ENCODE measurements around the gene PRCC.

The PRCC gene

GRCh38 chr1:156847591-156848460 is 80.5 kb downstream of the PRCC start:
- TF ChIP-seq CTCF (IDR thresholded peaks at IDR 0.05; ENCODE audit: low read depth, low read length, missing control alignments), result no peak
- peaks cover 50% of the 10 kb centered on the region for H3K27me3 ChIP-seq (replicated peaks)
- no peak overlapping the region for H3K4me3 ChIP-seq (ENCODE audit: low read depth, low read length)
- no peak for DNase-seq
- H3K36me3 ChIP-seq (replicated peaks), result no peaks in the 10 kb centered on the region
- in situ Hi-C loops (cut with HindIII; ENCODE audit: low pct_ligation_motif_present, low sequenced_read_pairs), result no loop called here
- H3K27ac ChIP-seq, result no peak overlapping the region

GRCh38 chr1:156848461-156849150 is 81.3 kb downstream of the PRCC start:
- DNase-seq, result no peak
- no peak for TF ChIP-seq CTCF (IDR thresholded peaks at IDR 0.05; ENCODE audit: low read depth, low read length, missing control alignments)
- H3K36me3 ChIP-seq (replicated peaks), result no peaks in the 10 kb centered on the region
- H3K27ac ChIP-seq, result no peak overlapping the region
- H3K4me3 ChIP-seq (ENCODE audit: low read depth, low read length), result no peak overlapping the region
- H3K27me3 ChIP-seq (replicated peaks), result peaks cover 47% of the 10 kb centered on the region
- in situ Hi-C loops (cut with HindIII; ENCODE audit: low pct_ligation_motif_present, low sequenced_read_pairs), result no loop called here

- H3K27me3 ChIP-seq (replicated peaks), result peaks cover 47% of the 10 kb centered on the region
- no peak for TF ChIP-seq CTCF (IDR thresholded peaks at IDR 0.05; ENCODE audit: low read depth, low read length, missing control alignments)
These were observed 81.8 kb downstream of the PRCC start for GRCh38 chr1:156849151-156849496.

More at GRCh38 chr1:156849151-156849496, 81.8 kb downstream of the PRCC start:
- Histone ChIP-seq H3K4me3 (ENCODE audit: low read depth, low read length) (no peak overlapping the region), H3K27ac (no peak overlapping the region), H3K36me3 (replicated peaks) (no peaks in the 10 kb centered on the region)
- no peak for DNase-seq
- in situ Hi-C loops (cut with HindIII; ENCODE audit: low pct_ligation_motif_present, low sequenced_read_pairs), result no loop called here

Data from brain microvascular endothelial cell (primary cell).